Common myeloid progenitor, CD34-positive (primary cell): Measurements from ENCODE around the gene SHLD2.
"Not testable (repeated sequence)": the region's sequence is repeated elsewhere in the genome, so short reads cannot be mapped to it uniquely, and the experiment has no call there.

Source experiments
- CTCF ChIA-PET: fragments of 350-600 bp; sonication (Branson Sonifier 250); formaldehyde crosslinking; loops from one replicate; lab custom pipeline; 2021; ENCODE audit warnings: antibody characterized with exemption; lab: Charles Lee
- POLR2A ChIA-PET: fragments of 350-600 bp; sonication (Branson Sonifier 250); formaldehyde crosslinking; loops from one replicate; lab custom pipeline; 2021; ENCODE audit warnings: antibody characterized with exemption; lab: Charles Lee
- DNase-seq, 3 donors: peaks; one replicate each; pipeline versions ENCODE4 v3.0.0 to v3.0.0-alpha.2; 2013
- H3K27ac ChIP-seq, 2 experiments: 1 replicate in 1 of 2; 2 replicates in 1 of 2; pipeline ENCODE4 v1.7.0; 2013; ENCODE audit warnings: inconsistent platforms in 2 of 2, low read length in 2 of 2, mild to moderate bottlenecking in 2 of 2, low read depth in 1 of 2, moderate library complexity in 1 of 2; ENCODE audit not compliant: severe bottlenecking in 2 of 2, insufficient read depth in 1 of 2, poor library complexity in 1 of 2
- H3K27me3 ChIP-seq, 5 experiments: replicated peaks in 2 of 5; 1 replicate in 3 of 5; 2 replicates in 2 of 5; pipeline versions ENCODE4 v1.6.1 to v1.7.0; 2013; ENCODE audit warnings: low read length in 4 of 5, mild to moderate bottlenecking in 2 of 5, moderate library complexity in 2 of 5, inconsistent platforms in 1 of 5; ENCODE audit not compliant: insufficient read depth in 5 of 5, control insufficient read depth in 4 of 5
- H3K36me3 ChIP-seq, 4 experiments: 1 replicate in 2 of 4; 2 replicates in 2 of 4; pipeline versions ENCODE4 v1.6.1 to v1.7.0; 2013; ENCODE audit warnings: low read length in 3 of 4, control low read depth in 1 of 4, mild to moderate bottlenecking in 1 of 4; ENCODE audit not compliant: control insufficient read depth in 4 of 4, insufficient read depth in 4 of 4
- H3K4me1 ChIP-seq, 4 experiments: 1 replicate in 3 of 4; 2 replicates in 1 of 4; pipeline versions ENCODE4 v1.6.1 to v1.7.1; 2013; ENCODE audit warnings: low read length in 3 of 4, mild to moderate bottlenecking in 3 of 4, control low read depth in 1 of 4, inconsistent platforms in 1 of 4, moderate library complexity in 1 of 4; ENCODE audit not compliant: control insufficient read depth in 4 of 4, insufficient read depth in 4 of 4; ENCODE audit errors: control extremely low read depth in 1 of 4
- H3K4me3 ChIP-seq, 7 experiments: 1 replicate in 4 of 7; 2 replicates in 3 of 7; pipeline versions ENCODE4 v1.5.1 to v1.7.0; 2013; ENCODE audit warnings: mild to moderate bottlenecking in 7 of 7, low read length in 6 of 7, moderate library complexity in 6 of 7, inconsistent platforms in 2 of 7, low read depth in 2 of 7, control low read depth in 1 of 7; ENCODE audit not compliant: insufficient read depth in 4 of 7, control insufficient read depth in 1 of 7; ENCODE audit errors: extremely low read depth in 1 of 7
- H3K9me3 ChIP-seq, 5 experiments: 1 replicate in 4 of 5; 2 replicates in 1 of 5; pipeline versions ENCODE4 v1.6.1 to v1.7.1; 2013; ENCODE audit warnings: low read length in 4 of 5, mild to moderate bottlenecking in 2 of 5, inconsistent platforms in 1 of 5, low read depth in 1 of 5, moderate library complexity in 1 of 5; ENCODE audit not compliant: control insufficient read depth in 4 of 5, insufficient read depth in 2 of 5; ENCODE audit errors: control extremely low read depth in 1 of 5
- WGBS: methylation state at CpG from one replicate; pipeline ENCODE4 v1.1.5; 2013; ENCODE audit not compliant: insufficient coverage; 5-methylcytosine and 5-hydroxymethylcytosine counted together

Gene SHLD2

GRCh38 chr10:87219370-87219769 lies 124.4 kb downstream of the SHLD2 start:
- H3K27me3 ChIP-seq, DNase-seq, H3K9me3 ChIP-seq, H3K4me3 ChIP-seq, H3K36me3 ChIP-seq, POLR2A ChIA-PET, H3K27ac ChIP-seq, CTCF ChIA-PET: not testable (repeated sequence)
- WGBS: no CpG with 5 or more reads among the region's 5 CpGs
- H3K4me1 ChIP-seq: peaks cover 0 to 17% (median 12%) of the 10 kb centered on the region in 4 experiments

GRCh38 chr10:87222789-87223188 lies 127.8 kb downstream of the SHLD2 start:
- H3K27ac ChIP-seq, POLR2A ChIA-PET, H3K9me3 ChIP-seq, DNase-seq, H3K27me3 ChIP-seq, H3K4me1 ChIP-seq, H3K36me3 ChIP-seq, H3K4me3 ChIP-seq, CTCF ChIA-PET: not testable (repeated sequence)
- 100% methylated on average over 3 of the region's 30 CpGs for WGBS

- DNase-seq, H3K9me3 ChIP-seq, H3K36me3 ChIP-seq, H3K4me1 ChIP-seq, H3K4me3 ChIP-seq, CTCF ChIA-PET, POLR2A ChIA-PET, H3K27ac ChIP-seq, H3K27me3 ChIP-seq: not testable (repeated sequence)
- WGBS: no CpG with 5 or more reads among the region's 3 CpGs
These were observed 130.1 kb downstream of the SHLD2 start, which contains the start of gene NUTM2A for GRCh38 chr10:87225148-87225547. Gene NUTM2A (plus strand): TSS chr10:87225448. CDS start chr10:87225831, 383 bp downstream.

GRCh38 chr10:87228247-87228646 lies 133.2 kb downstream of the SHLD2 start:
- H3K4me3 ChIP-seq, H3K36me3 ChIP-seq, H3K9me3 ChIP-seq, CTCF ChIA-PET, H3K27me3 ChIP-seq, POLR2A ChIA-PET, DNase-seq, H3K4me1 ChIP-seq, H3K27ac ChIP-seq: not testable (repeated sequence)
- no CpG with 5 or more reads among the region's 20 CpGs for WGBS

DNA sequence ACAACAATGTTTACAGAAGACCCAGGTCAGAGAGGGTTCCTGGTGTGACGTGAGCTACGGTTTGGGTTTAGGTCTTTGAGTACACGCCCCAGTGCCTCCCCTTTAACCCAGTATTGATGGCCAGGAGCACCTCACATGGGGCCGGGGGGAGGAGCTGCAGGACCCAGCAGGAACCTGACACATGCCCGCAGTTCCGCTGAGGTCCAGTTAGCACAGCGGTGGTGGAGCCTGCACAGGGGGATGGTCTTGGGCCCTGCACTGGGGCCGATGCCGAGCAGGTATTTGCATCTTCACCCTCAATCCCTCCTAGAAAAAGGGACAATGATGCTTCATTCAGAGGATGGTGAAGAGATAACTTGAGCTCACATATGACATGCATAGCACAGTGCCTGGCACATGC lies 134.2 kb downstream of the SHLD2 start:
- POLR2A ChIA-PET, H3K27ac ChIP-seq, DNase-seq, H3K36me3 ChIP-seq, CTCF ChIA-PET, H3K4me3 ChIP-seq, H3K4me1 ChIP-seq, H3K27me3 ChIP-seq, H3K9me3 ChIP-seq: not testable (repeated sequence)
- WGBS: 100% methylated on average over 2 of the region's 9 CpGs

GRCh38 chr10:87234854-87235253 lies 139.8 kb downstream of the SHLD2 start:
- H3K36me3 ChIP-seq, POLR2A ChIA-PET, H3K27ac ChIP-seq, H3K4me3 ChIP-seq, H3K9me3 ChIP-seq, H3K27me3 ChIP-seq, H3K4me1 ChIP-seq, DNase-seq, CTCF ChIA-PET: not testable (repeated sequence)
- no CpG with 5 or more reads among the region's 7 CpGs for WGBS

- H3K4me3 ChIP-seq, H3K27me3 ChIP-seq, CTCF ChIA-PET, H3K4me1 ChIP-seq, POLR2A ChIA-PET, H3K9me3 ChIP-seq, H3K27ac ChIP-seq, DNase-seq, H3K36me3 ChIP-seq: not testable (repeated sequence)
- WGBS: 100% methylated on average over 1 of the region's 5 CpGs
These were observed 142.2 kb downstream of the SHLD2 start for GRCh38 chr10:87237244-87237643.
